Measurements from ENCODE around the gene CDC42BPA.

CDC42BPA gene

GRCh38 chr1:227333423-227333822, 15.1 kb upstream of the CDC42BPA start:
- no peak for DNase-seq

DNA sequence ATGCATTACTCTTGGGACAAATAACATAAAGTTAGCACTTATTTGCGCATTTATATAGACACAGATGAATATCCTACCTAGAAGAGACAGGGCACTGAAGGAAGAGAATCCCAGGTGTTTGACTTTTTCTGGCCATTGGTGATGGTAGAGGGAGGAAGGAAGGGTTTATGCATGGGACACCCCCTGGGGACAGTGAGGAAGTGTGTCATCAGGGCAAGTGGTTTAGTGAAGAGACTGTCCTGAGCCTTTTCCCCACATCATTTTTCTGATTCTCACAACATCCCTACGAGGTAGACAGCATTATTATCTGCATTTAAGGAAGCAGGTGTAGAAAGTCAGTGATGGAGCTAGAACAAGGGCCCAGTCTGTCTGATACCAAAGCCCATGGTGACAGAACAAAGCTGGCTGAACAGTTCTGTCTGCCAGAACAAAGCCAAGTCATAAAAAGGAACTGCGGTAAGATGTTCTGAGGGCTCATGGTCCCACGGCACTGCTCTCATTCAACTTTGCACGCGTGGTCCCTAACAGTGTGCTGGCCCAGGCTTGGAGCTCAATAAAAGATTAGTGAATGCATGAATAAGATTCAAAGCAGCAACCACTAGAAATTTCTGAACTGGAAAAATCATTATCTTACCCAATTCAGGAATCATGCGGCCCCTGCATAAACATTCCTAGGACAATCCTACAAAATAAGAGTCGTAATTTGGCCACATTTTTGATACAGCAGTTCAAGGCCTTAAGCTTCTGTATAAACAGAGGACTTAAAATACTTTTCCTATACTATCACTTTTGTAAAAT, 12.2 kb upstream of the CDC42BPA start:
- no peak for DNase-seq

- no peak for DNase-seq
Measured at GRCh38 chr1:227328405-227329019, 10.2 kb upstream of the CDC42BPA start.

- DNase-seq, result no peak
Measured at GRCh38 chr1:227325156-227325555, 6.9 kb upstream of the CDC42BPA start.

DNA sequence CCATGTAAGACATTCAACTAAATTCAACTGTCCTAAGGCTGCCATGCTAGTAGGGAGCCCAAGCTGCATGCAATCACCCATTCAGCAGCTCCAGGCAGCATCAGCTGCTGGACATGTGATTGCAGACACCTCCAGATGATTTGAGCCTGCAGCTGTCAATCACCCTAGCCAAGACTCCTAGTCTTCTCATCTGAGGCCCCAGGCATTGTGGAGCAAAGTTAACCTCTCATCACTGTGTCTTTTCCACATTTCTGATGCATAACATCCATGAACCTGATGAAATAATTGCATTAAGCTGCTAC, 5.6 kb upstream of the CDC42BPA start:
- no peak for DNase-seq

- no peak for DNase-seq
Measured at GRCh38 chr1:227323171-227323966, 5.1 kb upstream of the CDC42BPA start.

- DNase-seq, result no peak
Measured at GRCh38 chr1:227322376-227322775, 4.1 kb upstream of the CDC42BPA start.

DNA sequence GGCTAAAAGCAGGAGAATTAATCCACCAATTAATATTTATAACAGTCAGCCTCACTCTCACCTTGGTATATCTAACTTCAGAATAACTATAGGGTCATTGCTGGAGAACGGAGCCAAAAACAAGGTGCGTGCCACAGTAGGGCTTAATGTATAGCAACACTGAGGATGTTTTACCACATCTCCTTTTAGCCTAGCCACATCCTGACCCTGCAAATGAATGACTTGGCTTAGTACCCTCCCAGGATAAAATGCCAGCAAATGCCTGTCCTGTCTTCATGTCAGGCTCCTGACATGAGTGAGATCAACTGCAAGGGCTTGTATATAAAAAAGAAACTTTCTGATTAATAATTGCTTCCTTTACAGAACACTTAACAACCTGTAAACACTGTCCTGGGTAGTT, 2.7 kb upstream of the CDC42BPA start:
- DNase-seq, result no peak

DNA sequence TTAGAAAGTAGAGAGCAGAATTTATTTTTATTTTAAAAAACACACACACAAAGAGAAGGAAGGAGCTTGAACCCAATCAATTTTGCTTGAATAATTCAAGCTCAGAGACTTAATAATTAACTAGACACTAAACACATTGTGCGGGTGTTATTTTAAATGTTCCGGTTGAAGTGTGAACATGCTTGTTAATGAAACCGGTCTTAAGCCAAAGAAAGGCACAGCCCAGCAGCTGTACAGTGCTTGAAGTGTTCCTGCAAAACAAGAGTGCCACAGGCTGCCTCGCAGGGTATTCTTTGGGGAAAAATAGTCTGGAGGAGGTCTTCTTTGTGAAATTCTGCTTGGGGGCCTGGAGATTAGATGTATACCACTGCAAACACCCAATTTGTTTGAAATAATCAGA, 2.2 kb upstream of the CDC42BPA start:
- DNase-seq, result peak in 1 of 2 donors; percentile 14

DNA sequence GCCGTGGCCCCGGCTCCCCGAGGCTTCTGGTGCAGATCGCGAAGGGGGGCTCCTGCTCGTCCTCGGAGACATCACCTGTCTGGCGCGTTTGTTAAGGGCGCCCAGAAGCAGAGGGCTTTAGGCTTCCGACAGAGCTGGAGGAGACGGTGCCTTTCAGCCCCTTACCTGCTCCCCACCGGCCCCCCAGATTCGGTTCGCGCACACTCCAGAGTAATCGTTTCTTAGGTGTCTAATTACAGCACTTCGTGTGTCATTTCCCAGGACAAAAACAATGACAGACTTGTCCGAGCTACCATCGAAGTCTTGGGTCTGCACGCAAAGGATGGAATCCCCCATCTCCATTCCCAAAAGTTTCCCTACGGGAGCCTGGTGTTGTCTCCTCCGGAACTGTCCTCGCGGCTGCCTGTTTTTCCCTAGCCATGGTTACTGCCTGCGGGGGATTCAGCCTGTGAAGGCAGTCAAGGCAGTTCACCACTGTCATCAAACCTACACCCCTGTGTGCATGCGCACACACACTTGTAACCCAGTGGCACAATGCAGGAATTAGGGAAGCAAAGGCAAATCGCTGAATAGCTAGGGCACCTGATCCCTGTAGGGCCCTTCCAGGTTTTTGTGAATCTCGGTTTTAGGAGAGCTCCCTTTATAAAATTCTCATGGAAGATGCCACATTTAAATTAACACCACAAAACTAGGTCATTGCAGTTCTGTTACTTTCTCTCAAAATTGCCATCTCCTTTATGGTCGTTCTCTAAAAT, 738 bp upstream of the CDC42BPA start:
- DNase-seq, result peak; percentile 54 to 55

- peak in 1 of 2 donors; percentile 65 for DNase-seq
Measured at GRCh38 chr1:227317523-227318015, 723 bp downstream of the CDC42BPA start.

DNA sequence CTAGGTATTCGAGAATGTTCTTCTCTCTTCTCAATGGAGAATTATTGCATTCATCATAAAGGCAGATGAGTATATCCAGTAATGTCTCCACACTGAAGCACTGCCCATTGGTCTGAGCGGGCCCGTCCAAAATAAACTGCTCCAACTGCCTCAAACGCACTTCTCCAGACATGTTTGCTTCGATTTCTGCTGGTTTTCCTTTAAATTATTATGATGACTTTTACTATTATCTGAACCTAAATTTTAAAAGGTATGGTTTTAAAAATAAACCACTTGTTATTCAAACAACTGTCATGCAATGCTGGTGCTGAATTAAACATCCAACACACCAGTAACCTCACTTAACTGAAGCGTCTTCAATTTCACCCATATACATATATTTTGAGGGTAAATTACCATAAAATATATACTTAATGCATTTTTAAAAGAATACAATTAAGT, 1.3 kb downstream of the CDC42BPA start:
- DNase-seq, result peak in 1 of 2 donors; percentile 30

DNA sequence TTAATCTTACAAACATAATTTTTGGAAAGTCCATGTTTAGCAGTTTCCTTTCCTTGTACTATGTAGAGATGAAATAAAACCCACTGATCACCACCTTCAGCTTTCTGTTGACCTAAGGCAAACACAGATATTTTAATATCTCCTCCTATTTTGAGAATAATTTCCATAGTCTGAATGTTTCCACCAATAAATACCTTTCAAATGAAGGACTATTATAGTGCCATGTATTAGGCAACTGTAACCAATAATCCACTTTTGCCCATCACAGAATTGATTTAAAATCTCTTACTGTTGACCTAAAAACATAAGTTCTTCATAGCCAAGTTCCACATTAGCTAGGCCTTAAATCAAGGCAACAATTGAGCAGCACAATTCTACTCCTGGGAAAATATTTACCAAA, 1.8 kb downstream of the CDC42BPA start:
- no peak for DNase-seq

GRCh38 chr1:227315629-227316346, 2.5 kb downstream of the CDC42BPA start:
- peak in 1 of 2 donors; percentile 22 for DNase-seq

DNA sequence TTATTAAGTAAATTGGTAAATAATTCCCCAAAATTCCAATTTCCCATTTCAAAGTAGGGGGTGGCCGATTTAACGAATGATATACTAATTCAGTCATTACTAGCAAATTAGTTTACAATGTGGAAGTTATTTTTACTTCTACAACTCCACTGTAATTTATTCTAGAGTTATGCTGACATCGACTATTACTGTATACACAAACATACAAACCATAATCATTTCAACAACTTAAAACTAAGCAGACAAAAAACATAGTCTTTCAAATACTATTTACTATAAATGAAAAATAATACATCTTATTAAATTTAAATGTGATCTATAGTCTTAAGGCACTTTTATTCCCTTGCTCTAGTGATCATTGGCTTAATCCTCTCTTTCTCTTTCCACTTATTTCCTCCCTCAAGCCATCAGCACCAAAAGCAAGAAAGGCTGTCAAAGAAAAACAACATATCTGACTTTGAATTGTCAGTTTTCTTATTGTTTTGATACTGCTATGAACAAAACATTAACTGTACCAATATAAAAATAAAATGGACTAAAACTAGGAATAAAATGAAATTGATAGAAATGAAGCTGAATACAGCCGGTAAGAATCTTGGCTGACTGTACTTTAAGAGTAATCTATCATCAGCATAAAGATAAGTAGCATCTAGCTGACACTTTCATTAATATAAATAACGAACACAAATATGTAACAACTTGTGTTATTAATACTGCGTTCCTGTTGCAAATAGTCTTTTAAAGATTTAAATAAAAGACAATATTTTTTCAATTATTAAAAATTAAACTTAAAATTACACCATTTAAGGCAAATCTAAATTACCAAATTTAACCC, 4.1 kb downstream of the CDC42BPA start:
- DNase-seq, result no peak

DNA sequence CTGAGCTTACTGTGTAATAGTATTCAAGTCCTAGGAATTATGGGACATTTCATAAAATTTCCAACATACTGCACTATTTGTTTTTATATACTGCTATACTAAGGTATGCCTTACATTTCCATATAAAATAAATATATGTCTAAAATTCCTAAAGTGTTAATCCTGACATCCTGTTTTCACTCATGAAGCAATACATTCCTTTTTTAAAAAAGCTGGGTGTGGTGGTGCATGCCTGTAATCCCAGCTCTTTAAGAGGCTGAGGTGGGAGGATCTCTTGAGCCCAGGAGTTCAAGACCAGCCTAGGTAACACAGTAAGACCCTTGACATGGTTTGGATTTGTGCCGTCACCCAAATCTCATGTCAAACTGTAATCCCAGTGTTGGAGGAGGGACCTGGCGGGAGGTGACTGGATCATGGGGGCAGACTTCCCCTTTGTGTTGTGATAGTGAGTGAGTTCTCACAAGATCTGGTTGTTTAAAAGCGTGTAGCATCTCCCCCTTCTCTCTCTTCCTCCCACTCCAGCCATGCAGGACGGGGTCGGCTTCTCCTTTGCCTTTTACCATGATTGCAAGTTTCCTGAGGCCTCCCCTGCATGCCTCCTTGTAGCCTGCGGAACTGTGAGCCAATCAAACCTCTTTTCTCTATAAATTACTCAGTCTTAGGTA, 5.8 kb downstream of the CDC42BPA start:
- no peak for DNase-seq

GRCh38 chr1:227311389-227312001, 6.8 kb downstream of the CDC42BPA start:
- no peak for DNase-seq

DNA sequence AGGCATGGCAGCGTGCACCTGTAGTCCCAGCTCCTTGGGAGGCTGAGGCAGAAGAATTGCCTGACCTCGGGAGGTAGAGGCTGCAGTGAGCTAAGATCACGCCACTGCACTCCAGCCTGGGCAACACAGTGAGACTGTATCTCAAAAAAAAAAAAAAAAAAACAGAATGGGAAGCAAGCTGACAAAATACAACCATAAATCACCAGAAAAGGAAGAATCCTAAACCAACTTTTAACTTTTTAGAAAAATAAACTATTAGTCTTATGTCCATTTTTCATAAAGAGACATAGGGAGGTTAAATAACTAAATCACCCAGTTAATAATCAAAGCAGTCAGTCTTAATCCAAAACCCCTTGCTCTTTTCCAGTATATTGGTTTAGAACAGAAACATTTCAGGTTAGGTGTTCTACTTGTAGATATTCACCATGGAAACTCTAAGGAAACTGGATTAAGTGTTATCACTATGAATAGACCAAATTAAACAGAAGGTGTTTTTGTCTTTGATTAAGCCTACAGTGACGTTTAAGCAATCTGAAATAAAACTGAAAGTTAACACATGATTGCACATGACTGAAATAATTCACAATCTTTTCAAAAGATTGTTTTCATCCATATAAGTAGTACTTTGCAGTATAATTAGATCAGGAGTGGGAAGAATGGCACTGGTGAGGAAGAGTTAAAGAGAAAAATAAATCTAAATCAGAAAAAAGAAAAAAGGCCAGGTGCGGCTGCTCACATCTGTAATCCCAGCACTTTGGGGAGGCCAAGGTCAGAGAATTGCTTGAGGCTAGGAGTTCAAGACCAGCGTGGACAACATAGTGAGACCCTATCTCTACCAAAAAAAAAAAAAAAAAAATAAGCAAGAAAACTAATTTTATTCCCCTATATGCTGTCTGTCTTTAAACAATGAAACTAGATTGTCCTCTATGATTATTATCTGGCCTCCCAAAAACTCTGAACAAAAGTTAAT, 9.6 kb downstream of the CDC42BPA start:
- DNase-seq, result no peak

DNA sequence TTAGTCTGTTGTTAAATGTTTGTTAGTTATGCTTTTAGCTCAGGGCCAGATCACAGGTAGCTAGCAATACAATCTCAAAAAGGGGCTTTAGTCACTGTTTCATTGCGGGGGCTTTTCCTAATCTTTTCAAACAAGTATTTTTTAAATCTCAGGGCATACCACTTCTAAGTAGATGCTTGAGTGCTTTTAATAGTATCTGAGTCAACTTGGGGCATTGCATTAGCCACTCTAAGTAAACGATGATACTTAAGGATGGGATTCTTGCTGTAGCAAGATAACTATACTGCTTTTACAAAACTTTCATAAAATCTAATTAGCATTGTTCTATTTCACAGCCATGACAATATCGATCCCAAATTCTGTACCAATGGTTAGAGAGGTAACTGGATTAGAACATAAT, 11.6 kb downstream of the CDC42BPA start:
- no peak for DNase-seq

All from hippocampal formation (tissue), 2 donors.